H9 (cell line): ENCODE results near the gene PTH2R. TPM values are rescaled to one million over a fixed set of nuclear protein-coding genes. Genes with fewer than 3 reads are reported as not detected.

Experiments used
- DNase-seq: peaks from one replicate; pipeline ENCODE4 v3.0.0-alpha.2; 2017
- H2AFZ ChIP-seq: one replicate; pipeline ENCODE4 v1.6.1; 2013; ENCODE audit warnings: mild to moderate bottlenecking, low read length, control low read depth, moderate library complexity
- H2AK5ac ChIP-seq: 2 replicates; pipeline ENCODE4 v1.6.1; 2013; ENCODE audit warnings: low read length, control low read depth, mixed read lengths; ENCODE audit not compliant: insufficient read length
- H2BK120ac ChIP-seq: one replicate; pipeline ENCODE4 v1.6.1; 2013; ENCODE audit warnings: low read depth, mild to moderate bottlenecking, low read length, control low read depth, inconsistent platforms; ENCODE audit not compliant: poor library complexity, severe bottlenecking
- H2BK12ac ChIP-seq: 2 replicates; pipeline ENCODE4 v1.6.1; 2013; ENCODE audit warnings: low read length, control low read depth, mixed read lengths, low read depth; ENCODE audit not compliant: insufficient read length
- H2BK15ac ChIP-seq: 2 replicates; pipeline ENCODE4 v1.6.1; 2013; ENCODE audit warnings: low read depth, low read length, control low read depth
- H2BK20ac ChIP-seq: one replicate; pipeline ENCODE4 v1.6.1; 2013; ENCODE audit warnings: low read depth, mild to moderate bottlenecking, low read length, control low read depth, inconsistent platforms; ENCODE audit not compliant: poor library complexity, severe bottlenecking
- H2BK5ac ChIP-seq: 2 replicates; pipeline ENCODE4 v1.6.1; 2013; ENCODE audit warnings: low read length, control low read depth, mixed read lengths; ENCODE audit not compliant: insufficient read length
- H3K14ac ChIP-seq: 2 replicates; pipeline ENCODE4 v1.6.1; 2013; ENCODE audit warnings: low read length, control low read depth; ENCODE audit not compliant: insufficient read depth
- H3K18ac ChIP-seq: 2 replicates; pipeline ENCODE4 v1.6.1; 2013; ENCODE audit warnings: low read depth, mild to moderate bottlenecking, mixed read lengths, low read length, control low read depth; ENCODE audit not compliant: insufficient read length
- H3K23ac ChIP-seq: 2 replicates; pipeline ENCODE4 v1.6.1; 2013; ENCODE audit warnings: low read length, control low read depth, mixed read lengths, low read depth; ENCODE audit not compliant: insufficient read length
- H3K23me2 ChIP-seq: 2 replicates; pipeline ENCODE4 v1.6.1; 2013; ENCODE audit warnings: low read depth, mild to moderate bottlenecking, mixed read lengths, low read length, control low read depth; ENCODE audit not compliant: insufficient read length, poor library complexity, severe bottlenecking
- H3K27ac ChIP-seq: 2 replicates; pipeline ENCODE4 v1.5.1; 2013; ENCODE audit warnings: low read length, control low read depth, mixed read lengths, low read depth; ENCODE audit not compliant: insufficient read length
- H3K27me3 ChIP-seq: 2 replicates; pipeline ENCODE4 v1.6.1; 2013; ENCODE audit warnings: low read length, control low read depth, inconsistent platforms; ENCODE audit not compliant: insufficient read depth
- H3K4ac ChIP-seq: 2 replicates; pipeline ENCODE4 v1.6.1; 2013; ENCODE audit warnings: low read depth, mild to moderate bottlenecking, control low read depth, inconsistent platforms, low read length, moderate library complexity
- H3K4me1 ChIP-seq: 2 replicates; pipeline ENCODE4 v1.6.1; 2013; ENCODE audit warnings: low read length, control low read depth, inconsistent platforms; ENCODE audit not compliant: insufficient read depth
- H3K4me2 ChIP-seq: 2 replicates; pipeline ENCODE4 v1.6.1; 2013; ENCODE audit warnings: low read length, control low read depth, mixed read lengths; ENCODE audit not compliant: insufficient read length, insufficient read depth
- H3K56ac ChIP-seq: 2 replicates; pipeline ENCODE4 v1.6.1; 2013; ENCODE audit warnings: low read depth, mild to moderate bottlenecking, mixed read lengths, low read length, control low read depth; ENCODE audit not compliant: insufficient read length
- H3K79me1 ChIP-seq: 2 replicates; pipeline ENCODE4 v1.6.1; 2013; ENCODE audit warnings: low read depth, mild to moderate bottlenecking, moderate library complexity, low read length, control low read depth, inconsistent platforms; ENCODE audit not compliant: insufficient read depth, poor library complexity, severe bottlenecking
- H3K79me2 ChIP-seq: 2 replicates; pipeline ENCODE4 v1.6.1; 2013; ENCODE audit warnings: low read length, control low read depth, inconsistent platforms; ENCODE audit not compliant: insufficient read depth
- H3K9ac ChIP-seq: 2 replicates; pipeline ENCODE4 v1.6.1; 2013; ENCODE audit warnings: low read length, control low read depth, mixed read lengths; ENCODE audit not compliant: insufficient read length; ENCODE audit errors: extremely low read depth
- H3K9me3 ChIP-seq: one replicate; pipeline ENCODE4 v1.6.1; 2013; ENCODE audit warnings: low read depth, low read length, inconsistent platforms; ENCODE audit not compliant: control insufficient read depth
- H3T11ph ChIP-seq: one replicate; pipeline ENCODE4 v1.6.1; 2013; ENCODE audit warnings: mild to moderate bottlenecking, low read length, control low read depth, inconsistent platforms
- H4K20me1 ChIP-seq: one replicate; pipeline ENCODE4 v1.6.1; 2013; ENCODE audit not compliant: control insufficient read depth, insufficient read length, insufficient read depth
- H4K5ac ChIP-seq: 2 replicates; pipeline ENCODE4 v1.6.1; 2013; ENCODE audit warnings: low read depth, mild to moderate bottlenecking, mixed read lengths, low read length, control low read depth; ENCODE audit not compliant: insufficient read length
- H4K8ac ChIP-seq: replicated peaks from 2 replicates; pipeline ENCODE4 v1.6.1; 2013; ENCODE audit warnings: low read length, control low read depth, mixed read lengths, low read depth; ENCODE audit not compliant: insufficient read length
- H4K91ac ChIP-seq: 2 replicates; pipeline ENCODE4 v1.6.1; 2013; ENCODE audit warnings: low read depth, mild to moderate bottlenecking, moderate library complexity, mixed read lengths, low read length, control low read depth; ENCODE audit not compliant: insufficient read length
- H3K27ac Mint-ChIP-seq, 3 experiments: 2 replicates in 2 of 3; 3 replicates in 1 of 3; pipeline ENCODE4 v1.8.0; 2020 to 2021; ENCODE audit warnings: mixed read lengths in 3 of 3, mild to moderate bottlenecking in 1 of 3, moderate library complexity in 1 of 3
- H3K27me3 Mint-ChIP-seq: 2 replicates; pipeline ENCODE4 v1.8.0; 2021; ENCODE audit warnings: low read depth, mild to moderate bottlenecking, moderate library complexity, mixed read lengths
- H3K36me3 Mint-ChIP-seq, 3 experiments: 2 replicates in 2 of 3; 3 replicates in 1 of 3; pipeline ENCODE4 v1.8.0; 2020 to 2021; ENCODE audit warnings: low read depth in 3 of 3, mixed read lengths in 3 of 3; ENCODE audit not compliant: insufficient read depth in 1 of 3
- H3K4me1 Mint-ChIP-seq, 2 experiments: 2 replicates each; pipeline ENCODE4 v1.8.0; 2020; ENCODE audit warnings: mixed read lengths in 2 of 2
- H3K4me3 Mint-ChIP-seq, 2 experiments: 2 replicates in 1 of 2; 3 replicates in 1 of 2; pipeline ENCODE4 v1.8.0; 2020 to 2021; ENCODE audit warnings: mild to moderate bottlenecking in 2 of 2, mixed read lengths in 2 of 2, moderate library complexity in 1 of 2
- H3K9me3 Mint-ChIP-seq, 2 experiments: 2 replicates in 1 of 2; 3 replicates in 1 of 2; pipeline ENCODE4 v1.8.0; 2020; ENCODE audit warnings: mild to moderate bottlenecking in 2 of 2, mixed read lengths in 2 of 2, moderate library complexity in 1 of 2
- WGBS: extraction: QIAGEN DNeasy Blood & Tissue Kit; methylation state at CpG from one replicate; pipeline ENCODE4 v1.1.7; 2013; ENCODE audit warnings: missing lambda C conversion rate, low lambda C conversion rate, mixed read lengths; ENCODE audit not compliant: insufficient read length; ENCODE audit errors: extremely low coverage; 5-methylcytosine and 5-hydroxymethylcytosine counted together
- total RNA-seq: library from RNA; stranded (reverse); gene quantifications from 2 replicates; pipeline ENCODE4 v1.2.1, GENCODE V29; 2021
- TF ChIP-seq, protein P1 (sequence below): fragments of 200-600 bp; sonication (generic); conservative IDR thresholded peaks from 3 replicates; pipeline ENCODE4 v1.8.0; 2021; ENCODE audit warnings: antibody characterized with exemption, mild to moderate bottlenecking

Gene PTH2R
- total RNA-seq, 1 experiment from 2014 or later: 0.20 TPM

- no peak overlapping the region for H3K56ac ChIP-seq
- WGBS: no CpG with 5 or more reads among the region's 2 CpGs
- H3K14ac ChIP-seq: no peak overlapping the region
- H2BK15ac ChIP-seq: no peak overlapping the region
- TF ChIP-seq, protein P1, sequence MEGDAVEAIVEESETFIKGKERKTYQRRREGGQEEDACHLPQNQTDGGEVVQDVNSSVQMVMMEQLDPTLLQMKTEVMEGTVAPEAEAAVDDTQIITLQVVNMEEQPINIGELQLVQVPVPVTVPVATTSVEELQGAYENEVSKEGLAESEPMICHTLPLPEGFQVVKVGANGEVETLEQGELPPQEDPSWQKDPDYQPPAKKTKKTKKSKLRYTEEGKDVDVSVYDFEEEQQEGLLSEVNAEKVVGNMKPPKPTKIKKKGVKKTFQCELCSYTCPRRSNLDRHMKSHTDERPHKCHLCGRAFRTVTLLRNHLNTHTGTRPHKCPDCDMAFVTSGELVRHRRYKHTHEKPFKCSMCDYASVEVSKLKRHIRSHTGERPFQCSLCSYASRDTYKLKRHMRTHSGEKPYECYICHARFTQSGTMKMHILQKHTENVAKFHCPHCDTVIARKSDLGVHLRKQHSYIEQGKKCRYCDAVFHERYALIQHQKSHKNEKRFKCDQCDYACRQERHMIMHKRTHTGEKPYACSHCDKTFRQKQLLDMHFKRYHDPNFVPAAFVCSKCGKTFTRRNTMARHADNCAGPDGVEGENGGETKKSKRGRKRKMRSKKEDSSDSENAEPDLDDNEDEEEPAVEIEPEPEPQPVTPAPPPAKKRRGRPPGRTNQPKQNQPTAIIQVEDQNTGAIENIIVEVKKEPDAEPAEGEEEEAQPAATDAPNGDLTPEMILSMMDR: no peak
- no peaks in the 10 kb centered on the region for H3K27me3 ChIP-seq
- H3T11ph ChIP-seq: no peak overlapping the region
- H4K5ac ChIP-seq: no peak overlapping the region
- Mint-ChIP-seq H3K27me3 (no peaks in the 10 kb centered on the region; the same call in 1 of the 2 replicates), H3K4me1 (peaks cover 5 to 6% of the 10 kb centered on the region in 2 experiments), H3K36me3 (peaks cover 11 to 23% (median 22%) of the 10 kb centered on the region in 3 experiments), H3K4me3 (no peak overlapping the region), H3K9me3 (peaks cover 10 to 18% of the 10 kb centered on the region in 2 experiments), H3K27ac (no peak overlapping the region)
- no peak overlapping the region for H4K91ac ChIP-seq
- H3K27ac ChIP-seq: no peak overlapping the region
- H3K23ac ChIP-seq: no peak overlapping the region
- H3K4ac ChIP-seq: no peak overlapping the region
- H2BK5ac ChIP-seq: no peak overlapping the region
- H3K9ac ChIP-seq: no peak overlapping the region
- H2BK120ac ChIP-seq: no peak overlapping the region
- no peak overlapping the region for H2BK20ac ChIP-seq
- no peak overlapping the region for H3K18ac ChIP-seq
- H2AK5ac ChIP-seq: no peak overlapping the region
- H3K79me2 ChIP-seq: no peaks in the 10 kb centered on the region
- DNase-seq: no peak
- no peak overlapping the region for H2AFZ ChIP-seq
- H3K79me1 ChIP-seq: no peaks in the 10 kb centered on the region
- no peak overlapping the region for H4K8ac ChIP-seq
- H3K4me2 ChIP-seq: no peak overlapping the region
- H3K9me3 ChIP-seq: no peaks in the 10 kb centered on the region
- H4K20me1 ChIP-seq: no peaks in the 10 kb centered on the region
- H3K4me1 ChIP-seq: no peaks in the 10 kb centered on the region
- no peak overlapping the region for H2BK12ac ChIP-seq
- H3K23me2 ChIP-seq: no peaks in the 10 kb centered on the region
Measured at GRCh38 chr2:208363485-208363884, 43.1 kb upstream of the PTH2R start.
